SK-N-DZ (cell line): ENCODE results near the gene NATD1. TPM values are rescaled to one million over a fixed set of nuclear protein-coding genes. Genes with fewer than 3 reads are reported as not detected.
A peak's percentile ranks its signal among the peaks of the same experiment; 100 is the strongest.

Experiments used
- DNase-seq: peaks from one replicate; pipeline ENCODE4 v3.0.0-alpha.2; 2015; ENCODE audit warnings: low spot score
- polyA plus RNA-seq, 2 experiments: library from polyadenylated mRNA; depleted of rRNA; stranded (reverse); fragments of >200 nt; gene quantifications; 2 replicates each; pipeline ENCODE4 v1.2.3, GENCODE V29; 2014

Gene NATD1
- polyA plus RNA-seq (2014; cell fraction: cytosol; rRNA removed), result 4.1 and 4.2 TPM in 2 replicates
- polyA plus RNA-seq (2014; cell fraction: nucleus; rRNA removed), result 2.5 and 5.0 TPM in 2 replicates

DNA sequence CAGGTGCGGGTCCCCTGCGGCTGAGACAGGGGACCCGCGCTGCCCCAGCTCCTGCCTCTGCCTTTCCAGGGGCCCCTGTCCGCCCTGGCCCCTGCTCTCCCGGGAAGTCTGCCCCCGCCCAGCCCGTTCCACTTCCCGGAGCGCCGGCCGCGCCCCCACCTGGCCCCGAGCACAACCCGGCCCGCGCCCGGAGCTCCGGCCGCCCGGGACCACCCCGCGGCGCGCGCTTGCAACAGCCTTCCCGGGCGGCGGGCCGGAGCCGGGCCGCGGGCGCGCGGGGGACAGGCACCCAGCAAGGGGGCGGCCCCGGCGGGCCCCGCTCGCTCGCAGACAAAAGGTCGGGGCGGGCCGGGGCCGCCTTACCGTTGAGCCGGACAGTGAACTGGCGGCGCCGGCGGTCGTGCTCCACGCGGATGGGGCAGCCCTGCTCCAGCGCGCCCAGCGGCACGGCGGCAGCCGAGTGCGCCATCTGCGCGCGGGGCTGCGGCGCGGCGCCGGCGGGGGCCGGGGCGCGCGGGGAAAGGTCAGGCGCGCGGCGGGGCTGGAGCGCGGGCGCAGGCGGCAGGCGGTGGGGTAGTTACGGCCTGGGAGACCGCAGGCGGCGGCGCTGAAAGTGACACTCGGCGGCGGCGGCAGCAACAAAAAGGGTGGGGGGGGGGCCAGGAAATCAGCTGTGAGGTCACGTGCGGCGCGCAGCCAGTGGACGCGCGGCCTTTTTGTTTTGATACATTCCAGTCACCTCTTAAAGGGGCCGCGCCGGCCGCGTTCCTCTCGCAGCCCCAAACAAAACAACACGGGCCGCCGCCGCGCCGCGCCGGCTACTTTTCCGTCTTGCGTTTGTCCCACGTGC, at the start of gene NATD1:
NATD1 (minus strand) TSS at position 615 of the 850 bp plus-strand sequence; CDS start at position 469, 146 bp downstream.
- peak; percentile 80 for DNase-seq

DNA sequence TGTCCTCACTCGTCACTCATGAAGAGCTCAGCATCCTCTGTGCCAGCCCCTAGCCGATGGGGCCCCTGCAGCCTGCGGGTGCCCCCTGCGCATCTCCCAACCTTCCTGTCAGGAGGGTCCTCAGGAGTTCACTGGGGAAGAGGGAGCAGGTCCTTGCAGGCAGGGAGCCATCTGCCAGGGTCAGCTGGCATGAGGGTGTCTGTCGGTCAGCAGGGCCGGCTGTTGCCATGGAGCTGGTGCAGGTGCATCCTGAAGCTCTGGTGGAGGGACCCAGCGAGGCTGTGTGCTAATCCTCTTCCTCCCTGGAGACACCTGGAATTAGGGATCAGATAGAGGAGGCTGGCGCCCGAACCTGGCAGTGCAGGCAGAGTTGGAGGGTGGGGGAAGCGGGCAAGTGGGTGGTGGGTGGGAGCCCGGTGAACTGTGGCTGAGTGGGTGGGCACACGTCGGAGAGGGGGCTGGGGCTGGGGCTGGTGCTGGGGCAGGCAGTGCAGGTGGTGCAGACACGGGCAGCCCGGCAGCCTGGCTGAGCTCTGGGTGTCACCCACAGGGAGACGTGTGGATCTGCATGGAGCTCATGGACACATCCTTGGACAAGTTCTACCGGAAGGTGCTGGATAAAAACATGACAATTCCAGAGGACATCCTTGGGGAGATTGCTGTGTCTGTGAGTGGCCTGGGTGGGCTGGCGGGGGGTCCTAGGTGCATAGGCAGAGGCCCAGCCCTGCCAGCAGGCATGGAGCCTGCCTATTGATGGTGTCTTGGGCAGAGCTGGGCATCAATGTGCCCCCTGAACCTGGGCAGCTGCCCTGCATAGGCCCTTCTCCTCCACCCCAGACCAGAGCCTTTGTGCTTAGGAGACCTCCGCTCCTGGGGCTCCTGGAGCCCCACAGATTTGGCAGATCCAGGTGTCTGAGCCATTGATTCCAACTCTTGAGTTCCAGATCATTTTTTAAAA, 48.7 kb upstream of the NATD1 start:
- no peak for DNase-seq

- DNase-seq, result no peak
These were observed 47.7 kb upstream of the NATD1 start for GRCh38 chr17:21300601-21301571.

GRCh38 chr17:21299981-21300600, 46.9 kb upstream of the NATD1 start:
- DNase-seq, result no peak

- DNase-seq, result no peak
These were observed 45.8 kb upstream of the NATD1 start for GRCh38 chr17:21298983-21299519.

DNA sequence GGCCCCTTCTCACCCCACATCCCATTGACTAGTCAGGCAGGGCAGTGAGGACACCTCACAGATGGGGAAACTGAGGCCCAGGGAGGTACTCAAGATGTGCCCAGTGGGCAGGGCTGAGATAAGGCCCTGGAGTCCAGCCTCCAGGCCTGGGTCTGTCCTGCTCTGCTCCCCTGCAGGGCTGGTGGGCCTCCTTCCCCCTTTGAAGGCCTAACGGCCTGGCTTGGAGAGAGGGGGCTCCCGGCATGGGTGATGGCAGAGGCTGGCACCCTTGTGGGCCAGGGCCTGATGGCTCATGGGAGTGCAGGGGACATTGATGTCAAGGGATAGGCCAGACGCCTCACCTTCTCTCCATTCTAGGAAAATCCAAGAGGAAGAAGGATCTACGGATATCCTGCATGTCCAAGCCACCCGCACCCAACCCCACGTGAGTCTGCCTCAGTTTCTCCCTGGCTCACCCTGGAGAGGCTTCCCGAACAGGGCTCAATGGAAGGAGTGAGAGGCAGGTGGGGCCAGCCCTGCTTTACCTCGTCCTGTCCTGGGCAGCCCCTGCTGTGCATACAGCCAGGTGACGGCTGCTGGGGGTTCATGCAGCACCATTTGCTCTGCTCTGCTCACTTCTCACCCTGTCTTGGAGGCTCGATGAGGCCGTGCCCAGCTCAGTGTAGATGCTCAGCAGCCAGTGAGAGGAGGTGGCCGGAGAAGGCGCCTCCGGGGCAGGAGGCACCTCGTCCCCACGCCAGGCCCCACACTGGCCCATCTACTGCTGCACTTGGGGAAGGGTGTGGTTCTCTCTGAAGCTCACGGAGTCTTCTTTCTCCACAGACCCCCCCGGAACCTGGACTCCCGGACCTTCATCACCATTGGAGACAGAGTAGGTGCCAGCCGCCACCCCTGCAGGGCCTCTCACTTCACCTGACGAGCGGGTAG, 45.1 kb upstream of the NATD1 start:
- no peak for DNase-seq

GRCh38 chr17:21297597-21297996, 44.4 kb upstream of the NATD1 start:
- no peak for DNase-seq

DNA sequence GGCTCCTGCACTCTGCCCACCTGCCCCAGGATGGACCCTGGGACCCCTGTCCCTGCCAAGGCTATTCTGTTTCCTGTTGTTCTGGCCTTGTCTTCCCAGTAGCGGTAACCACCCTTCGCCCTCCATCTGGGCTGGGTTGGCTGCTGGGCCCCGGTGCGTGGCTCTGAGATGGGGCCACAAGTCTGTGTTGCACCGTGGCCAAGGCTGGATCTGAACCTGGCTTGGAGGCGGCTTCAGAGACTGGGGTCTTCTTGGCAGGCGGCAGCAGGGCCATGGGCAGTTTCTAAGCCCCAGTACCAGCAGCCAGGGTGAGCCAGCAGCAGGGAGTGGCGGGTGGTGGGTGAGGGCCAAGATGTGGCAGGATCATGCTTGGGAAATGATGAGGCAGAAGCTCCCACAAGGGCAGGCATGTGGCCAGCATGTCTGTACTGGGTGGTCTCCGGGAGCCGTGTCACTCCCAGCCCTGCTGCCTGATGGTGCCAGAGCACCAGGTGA, 43.9 kb upstream of the NATD1 start:
- DNase-seq, result no peak

- DNase-seq, result no peak
These were observed 43.2 kb upstream of the NATD1 start for GRCh38 chr17:21296097-21297025.

- DNase-seq, result no peak
These were observed 42.1 kb upstream of the NATD1 start for GRCh38 chr17:21295036-21295952.

DNA sequence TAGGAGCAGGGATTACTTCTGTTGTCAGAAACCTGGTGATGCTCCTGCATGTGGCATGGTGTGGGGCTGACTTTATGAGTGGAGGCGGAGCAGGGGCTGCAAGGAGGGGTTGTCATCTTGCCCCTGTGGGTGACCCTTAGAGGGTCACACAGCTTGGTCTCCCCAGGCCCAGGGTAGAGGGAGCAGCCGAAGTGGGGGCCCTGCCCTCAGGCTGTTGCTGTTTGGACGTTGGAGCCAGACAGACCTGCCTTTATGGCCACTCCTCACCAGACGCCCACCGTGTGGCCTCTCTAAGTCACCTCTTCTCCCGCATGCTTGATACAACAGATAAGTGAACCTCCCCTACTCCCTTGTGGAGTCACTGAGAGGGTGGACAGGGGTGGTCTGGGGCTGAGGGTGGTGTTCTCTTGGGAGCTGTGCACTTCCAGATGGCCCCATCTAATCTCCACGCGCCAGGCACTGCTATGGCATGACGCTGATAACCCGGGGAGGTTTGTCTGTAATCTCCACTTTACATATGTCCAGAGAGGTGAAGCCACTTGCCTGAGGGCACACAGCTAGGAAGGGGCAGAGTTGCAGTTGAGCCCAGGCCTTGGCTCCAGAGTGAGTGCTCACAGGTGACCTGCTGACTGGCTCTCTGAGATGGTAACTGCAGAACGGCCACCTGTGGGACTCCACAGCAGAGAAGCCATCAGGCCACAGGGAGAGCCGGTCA, 41.3 kb upstream of the NATD1 start:
- peak; percentile 55 for DNase-seq

DNA sequence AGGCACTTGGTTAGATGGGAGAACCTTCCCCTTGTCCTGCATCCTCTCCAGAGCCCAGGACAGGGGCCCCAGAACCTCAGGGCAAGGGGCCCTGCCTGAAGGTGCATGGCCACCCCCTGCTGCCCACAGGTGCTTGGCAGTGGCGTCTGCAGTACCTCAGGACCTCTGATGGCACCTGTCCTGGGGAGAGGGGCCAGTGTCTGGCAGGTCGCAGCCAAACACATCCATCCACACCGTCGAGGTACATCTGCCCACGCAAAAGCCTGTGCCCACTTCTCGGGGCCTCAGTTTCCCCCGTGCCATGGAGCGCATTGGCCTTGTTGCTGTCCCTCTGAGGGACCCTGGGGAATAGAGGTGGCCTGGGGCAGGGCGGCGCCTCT, 40.6 kb upstream of the NATD1 start:
- DNase-seq, result no peak

DNA sequence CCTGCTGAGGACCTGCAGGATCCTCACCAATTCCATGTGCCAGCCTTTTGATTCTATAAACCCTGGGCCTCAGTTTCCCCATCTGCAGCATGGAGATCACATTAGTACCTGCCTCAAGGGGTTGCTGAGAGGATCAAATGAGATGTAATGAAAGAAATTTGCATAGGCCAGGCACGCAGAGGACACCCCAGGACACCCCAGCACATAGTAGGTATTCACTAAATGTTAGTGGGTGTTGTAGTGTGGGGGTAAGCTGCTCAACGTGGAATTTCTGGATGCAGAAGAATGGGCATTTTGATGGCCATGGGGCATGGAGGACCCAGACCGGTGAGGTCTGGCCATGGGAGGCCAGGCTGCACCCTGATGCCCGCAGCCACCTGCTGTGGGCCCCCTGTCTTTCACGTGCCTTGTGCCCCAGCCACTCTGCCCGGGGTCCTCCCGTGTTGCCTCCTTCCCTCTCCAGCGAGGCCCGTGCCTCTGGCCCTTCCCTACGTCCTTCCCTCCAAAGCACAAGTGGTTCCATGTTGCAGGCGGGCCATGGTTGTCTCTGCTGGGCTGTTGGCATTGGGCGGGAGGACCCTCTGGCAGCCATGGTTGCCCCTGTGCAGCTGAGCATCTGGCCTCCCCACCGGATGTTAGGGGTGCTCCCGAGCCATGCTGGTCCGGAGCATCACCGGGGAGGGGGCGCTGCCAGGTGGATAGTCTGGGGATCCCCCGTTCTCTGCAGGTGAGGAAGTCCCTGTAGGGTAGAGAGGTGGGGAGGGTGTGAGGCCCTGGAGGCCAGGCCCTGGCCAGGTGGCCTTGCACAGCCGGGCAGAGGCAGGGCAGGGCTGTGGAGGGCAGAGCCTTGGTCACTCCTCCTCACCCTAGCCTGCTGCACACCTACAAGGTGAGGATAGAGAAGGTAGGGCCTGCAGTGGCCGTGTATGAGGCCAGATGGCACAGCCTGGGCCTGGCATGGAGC, 39.9 kb upstream of the NATD1 start:
- no peak for DNase-seq

- DNase-seq, result no peak
These were observed 38.7 kb upstream of the NATD1 start for GRCh38 chr17:21291862-21292261.

GRCh38 chr17:21291357-21291756, 38.1 kb upstream of the NATD1 start:
- no peak for DNase-seq
